ENCODE results near the gene KRTAP19-6. TPM values are rescaled to one million over a fixed set of nuclear protein-coding genes. Genes with fewer than 3 reads are reported as not detected.

The KRTAP19-6 gene
- total RNA-seq, 1 experiment from 2014 or later, result not detected

DNA sequence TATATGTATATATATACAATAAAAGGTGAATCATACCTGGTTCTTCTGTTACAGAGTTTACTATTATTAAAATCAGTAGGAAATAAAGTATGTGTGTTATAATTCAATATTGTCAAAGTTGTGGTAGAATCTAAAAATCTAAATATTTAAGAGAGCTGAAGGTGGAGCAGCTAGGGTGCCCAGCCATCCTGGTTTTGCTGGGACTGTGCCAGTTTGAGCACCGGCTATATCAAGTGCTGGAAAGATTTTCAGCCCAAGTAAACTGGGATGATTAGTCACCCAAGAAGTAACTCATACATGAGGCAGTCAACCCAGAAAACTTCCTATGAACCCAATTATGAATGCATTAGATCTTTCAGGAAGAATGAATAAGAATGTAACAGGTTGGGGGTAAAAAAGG is 22.8 kb downstream of the KRTAP19-6 start:
- Mint-ChIP-seq H3K36me3 (ENCODE audit: insufficient read depth in 1 of 3, low read depth in 3 of 3) (peaks cover 0 to 19% (median 6%) of the 10 kb centered on the region in 3 experiments; a peak in 4 of 7 replicates), H3K27ac (no peak overlapping the region), H3K27me3 (ENCODE audit: low read depth) (no peaks in the 10 kb centered on the region; the same call in 1 of the 2 replicates), H3K4me3 (no peak overlapping the region), H3K4me1 (peaks cover 0 to 6% of the 10 kb centered on the region in 2 experiments; a peak in 2 of 4 replicates), H3K9me3 (peaks cover 4 to 20% of the 10 kb centered on the region in 2 experiments; a peak in 4 of 5 replicates)
- Histone ChIP-seq H3K56ac (ENCODE audit: insufficient read length, low read depth, low read length) (no peak overlapping the region), H3K9me3 (ENCODE audit: control insufficient read depth, low read depth, low read length) (no peaks in the 10 kb centered on the region), H3K27me3 (ENCODE audit: insufficient read depth, low read length) (no peaks in the 10 kb centered on the region), H3K79me1 (ENCODE audit: insufficient read depth, low read depth, low read length, poor library complexity, severe bottlenecking) (no peaks in the 10 kb centered on the region), H3K14ac (ENCODE audit: insufficient read depth, low read length) (no peak overlapping the region), H4K8ac (replicated peaks; ENCODE audit: insufficient read length, low read depth, low read length) (no peak overlapping the region), H3K27ac (ENCODE audit: insufficient read length, low read depth, low read length) (no peak overlapping the region), H3T11ph (ENCODE audit: low read length) (no peak overlapping the region), H2BK15ac (ENCODE audit: low read depth, low read length) (no peak overlapping the region), H2BK20ac (ENCODE audit: low read depth, low read length, poor library complexity, severe bottlenecking) (no peak overlapping the region), H3K23ac (ENCODE audit: insufficient read length, low read depth, low read length) (no peak overlapping the region), H3K4ac (ENCODE audit: low read depth, low read length) (no peak overlapping the region), H4K5ac (ENCODE audit: insufficient read length, low read depth, low read length) (no peak overlapping the region), H3K4me1 (ENCODE audit: insufficient read depth, low read length) (no peaks in the 10 kb centered on the region), H3K23me2 (ENCODE audit: insufficient read length, low read depth, low read length, poor library complexity, severe bottlenecking) (no peaks in the 10 kb centered on the region), H2BK12ac (ENCODE audit: insufficient read length, low read depth, low read length) (no peak overlapping the region), H4K20me1 (ENCODE audit: control insufficient read depth, insufficient read depth, insufficient read length) (no peaks in the 10 kb centered on the region), H3K18ac (ENCODE audit: insufficient read length, low read depth, low read length) (no peak overlapping the region), H2BK5ac (ENCODE audit: insufficient read length, low read length) (no peak overlapping the region), H3K79me2 (ENCODE audit: insufficient read depth, low read length) (no peaks in the 10 kb centered on the region), H4K91ac (ENCODE audit: insufficient read length, low read depth, low read length) (no peak overlapping the region), H3K9ac (ENCODE audit: extremely low read depth, insufficient read length, low read length) (no peak overlapping the region), H2AFZ (ENCODE audit: low read length) (no peak overlapping the region), H2AK5ac (ENCODE audit: insufficient read length, low read length) (no peak overlapping the region), H2BK120ac (ENCODE audit: low read depth, low read length, poor library complexity, severe bottlenecking) (no peak overlapping the region), H3K4me2 (ENCODE audit: insufficient read depth, insufficient read length, low read length) (no peak overlapping the region)
- no CpG with 5 or more reads among the region's 1 CpG for WGBS (ENCODE audit: extremely low coverage, insufficient read length, low lambda C conversion rate)
- TF ChIP-seq, protein P1, sequence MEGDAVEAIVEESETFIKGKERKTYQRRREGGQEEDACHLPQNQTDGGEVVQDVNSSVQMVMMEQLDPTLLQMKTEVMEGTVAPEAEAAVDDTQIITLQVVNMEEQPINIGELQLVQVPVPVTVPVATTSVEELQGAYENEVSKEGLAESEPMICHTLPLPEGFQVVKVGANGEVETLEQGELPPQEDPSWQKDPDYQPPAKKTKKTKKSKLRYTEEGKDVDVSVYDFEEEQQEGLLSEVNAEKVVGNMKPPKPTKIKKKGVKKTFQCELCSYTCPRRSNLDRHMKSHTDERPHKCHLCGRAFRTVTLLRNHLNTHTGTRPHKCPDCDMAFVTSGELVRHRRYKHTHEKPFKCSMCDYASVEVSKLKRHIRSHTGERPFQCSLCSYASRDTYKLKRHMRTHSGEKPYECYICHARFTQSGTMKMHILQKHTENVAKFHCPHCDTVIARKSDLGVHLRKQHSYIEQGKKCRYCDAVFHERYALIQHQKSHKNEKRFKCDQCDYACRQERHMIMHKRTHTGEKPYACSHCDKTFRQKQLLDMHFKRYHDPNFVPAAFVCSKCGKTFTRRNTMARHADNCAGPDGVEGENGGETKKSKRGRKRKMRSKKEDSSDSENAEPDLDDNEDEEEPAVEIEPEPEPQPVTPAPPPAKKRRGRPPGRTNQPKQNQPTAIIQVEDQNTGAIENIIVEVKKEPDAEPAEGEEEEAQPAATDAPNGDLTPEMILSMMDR (conservative IDR thresholded peaks at IDR 0.05), result no peak
- DNase-seq, result no peak

All from H9 (cell line).